Measurements from ENCODE around the gene PHOSPHO2.

Gene PHOSPHO2

GRCh38 chr2:169718930-169719504, 24.7 kb downstream of the PHOSPHO2 start:
- DNase-seq = no peak

DNA sequence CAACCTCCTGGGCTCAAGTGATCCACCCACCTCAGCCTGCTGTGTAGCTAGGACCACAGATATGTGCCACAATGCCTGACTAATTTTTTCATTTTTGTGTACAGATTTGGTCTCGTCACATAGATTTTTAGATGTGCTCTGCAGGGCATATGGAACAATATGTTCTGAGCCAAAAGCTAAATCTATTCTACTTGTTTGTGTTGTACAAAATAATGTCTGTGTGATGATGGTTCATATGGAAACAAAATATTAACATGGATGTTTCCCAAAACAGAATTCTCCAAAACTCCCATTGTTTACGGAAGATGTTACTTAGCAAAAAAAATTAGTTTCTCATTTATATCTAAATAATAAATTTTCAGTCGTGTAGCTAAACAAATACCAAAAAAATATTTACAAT, 26.7 kb downstream of the PHOSPHO2 start:
- no peak for DNase-seq

DNA sequence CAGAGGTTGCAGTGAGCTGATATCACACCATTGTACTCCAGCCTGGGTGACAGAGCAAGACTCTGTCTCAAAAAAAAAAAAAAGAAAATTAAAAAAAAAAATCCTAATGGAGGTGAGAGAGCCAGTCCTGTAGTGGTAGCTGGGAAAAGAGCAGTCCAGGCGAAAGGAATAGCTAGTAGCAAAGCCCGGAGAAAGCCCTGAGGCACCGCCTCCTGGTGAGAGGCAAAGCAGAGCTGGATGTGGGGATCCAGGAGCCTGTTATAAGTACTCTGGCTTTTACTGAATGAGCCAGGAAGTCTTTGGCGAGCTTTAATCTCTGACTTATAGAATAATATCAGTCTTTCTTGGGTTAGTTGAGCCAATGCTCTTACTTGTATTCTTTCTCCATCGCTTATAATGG, 32.8 kb downstream of the PHOSPHO2 start:
- no peak for DNase-seq

DNA sequence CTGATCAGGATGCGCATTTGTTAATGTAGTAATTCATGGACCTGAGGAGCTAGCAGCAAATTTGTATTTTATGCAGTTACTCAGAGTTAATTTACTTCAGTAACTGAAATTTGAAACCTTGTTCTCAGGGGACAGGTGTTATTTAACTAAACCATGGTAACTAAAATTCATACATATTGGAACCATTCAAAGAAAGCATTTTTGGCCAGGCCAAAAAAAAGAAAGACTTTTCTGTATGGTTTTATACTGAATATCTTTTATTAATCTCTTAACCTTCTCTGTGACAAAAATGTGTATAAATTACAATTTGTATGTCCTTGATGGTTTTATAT, 35.0 kb downstream of the PHOSPHO2 start:
- no peak for DNase-seq

GRCh38 chr2:169732075-169732474, 37.8 kb downstream of the PHOSPHO2 start:
- no peak for DNase-seq

- no peak for DNase-seq
Observed at GRCh38 chr2:169732583-169733358, 38.5 kb downstream of the PHOSPHO2 start.

DNA sequence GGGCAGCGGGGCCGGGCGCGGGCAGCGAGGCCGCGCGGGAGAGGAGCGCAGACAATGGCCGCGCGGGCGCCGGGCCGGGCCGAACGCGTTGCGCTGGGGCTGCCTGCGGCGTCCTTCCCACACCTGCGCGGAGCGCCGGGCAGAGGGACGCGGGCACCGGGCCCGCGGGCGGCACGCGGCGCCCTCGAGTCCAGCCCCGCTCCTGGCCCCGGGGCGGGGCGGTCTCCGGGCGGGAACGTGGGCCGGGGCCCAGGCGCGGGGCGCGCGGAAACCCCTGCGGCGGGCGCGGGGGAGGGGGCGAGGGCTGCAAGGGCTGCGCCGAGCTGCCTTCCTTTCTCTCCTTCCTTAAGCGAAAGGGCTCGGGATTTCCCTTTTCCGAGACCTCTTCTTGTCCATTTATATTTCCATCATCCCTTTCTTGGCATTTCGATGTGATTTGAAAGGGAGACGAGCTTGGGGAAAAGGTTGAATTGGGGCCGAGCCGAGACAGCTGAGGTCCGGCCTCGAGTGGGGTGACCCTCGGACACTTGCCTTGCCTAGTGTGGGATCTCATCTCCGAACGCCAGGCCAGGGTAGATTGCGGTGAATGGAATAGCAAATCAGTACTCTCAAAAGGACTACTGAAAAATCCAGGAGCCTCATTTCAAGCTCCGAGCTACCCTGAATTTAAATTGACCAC, 40.0 kb downstream of the PHOSPHO2 start:
- DNase-seq = no peak

- no peak for DNase-seq
Observed at GRCh38 chr2:169735623-169736022, 41.4 kb downstream of the PHOSPHO2 start.

DNA sequence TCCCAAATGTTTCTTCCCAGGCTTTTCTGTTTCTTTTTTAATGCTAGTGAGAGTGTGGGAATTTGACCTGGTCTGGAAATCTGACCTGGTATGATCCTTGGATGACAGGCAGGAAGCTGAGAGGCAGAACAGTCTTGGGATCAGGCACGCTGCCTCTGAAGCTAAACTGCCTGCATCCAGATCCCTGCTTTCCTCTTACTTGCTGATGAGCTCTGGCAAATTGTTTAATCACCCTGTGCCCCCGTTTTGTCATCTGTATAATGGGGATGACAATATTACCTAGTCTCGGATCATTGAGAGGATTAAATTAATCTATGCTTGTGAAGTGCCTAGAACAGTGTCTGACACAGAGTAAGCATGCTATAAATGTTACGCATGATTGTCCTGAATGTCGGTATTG, 42.6 kb downstream of the PHOSPHO2 start:
- no peak for DNase-seq

DNA sequence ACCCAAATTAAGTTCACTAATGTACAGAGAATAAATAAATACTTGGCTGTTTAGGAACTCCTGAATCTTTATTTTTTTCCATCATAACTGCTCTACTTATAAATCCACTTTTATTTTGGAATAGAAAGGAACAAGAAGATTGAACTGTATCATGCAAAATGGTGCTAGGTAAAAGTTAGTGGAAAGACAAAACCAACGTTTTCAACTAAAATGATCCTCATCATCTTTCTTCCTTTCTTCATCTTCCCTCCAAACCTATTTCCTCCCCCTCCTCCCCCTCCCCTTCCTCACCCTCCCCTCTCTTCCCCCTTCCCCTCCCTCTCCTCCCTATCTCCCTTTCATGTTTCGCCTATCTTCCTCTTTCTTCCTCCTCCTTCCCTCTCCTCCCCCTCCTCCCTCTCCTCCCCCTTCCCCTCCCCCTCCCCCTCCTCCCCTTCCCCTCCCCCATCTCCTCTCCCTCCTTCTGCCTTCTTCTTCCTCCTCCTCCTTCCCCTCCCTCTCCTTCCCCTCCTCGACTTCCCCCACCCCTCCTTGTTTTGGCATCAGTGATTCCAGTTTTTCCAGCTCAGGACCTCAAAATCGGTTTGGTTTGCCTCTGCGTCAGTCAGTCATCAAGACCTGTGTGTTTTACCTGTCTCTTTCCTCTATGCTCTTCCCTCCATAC, 44.4 kb downstream of the PHOSPHO2 start:
- DNase-seq = no peak

DNA sequence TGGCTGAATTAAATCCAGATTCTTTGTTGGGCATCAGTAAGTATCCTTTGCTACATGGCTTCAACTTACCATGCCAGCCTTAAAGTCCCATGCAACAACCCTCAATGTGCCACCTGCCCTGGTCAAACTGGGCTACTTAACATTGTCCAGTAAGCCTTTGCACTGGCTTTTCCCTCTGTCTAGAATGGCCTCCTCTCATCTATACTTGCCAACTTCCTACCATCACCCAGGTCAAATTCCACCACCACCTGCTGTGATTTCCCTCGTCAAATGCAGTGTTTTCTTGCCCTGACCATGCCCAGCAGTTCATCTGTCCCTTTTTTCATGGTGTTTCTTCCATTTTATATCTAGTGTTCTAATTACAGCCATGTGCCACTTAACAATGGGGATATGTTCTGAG, 45.1 kb downstream of the PHOSPHO2 start:
- DNase-seq = no peak

- DNase-seq = no peak
Observed at GRCh38 chr2:169743549-169743948, 49.3 kb downstream of the PHOSPHO2 start.

- no peak for DNase-seq
Observed at GRCh38 chr2:169746240-169746639, 52.0 kb downstream of the PHOSPHO2 start.

DNA sequence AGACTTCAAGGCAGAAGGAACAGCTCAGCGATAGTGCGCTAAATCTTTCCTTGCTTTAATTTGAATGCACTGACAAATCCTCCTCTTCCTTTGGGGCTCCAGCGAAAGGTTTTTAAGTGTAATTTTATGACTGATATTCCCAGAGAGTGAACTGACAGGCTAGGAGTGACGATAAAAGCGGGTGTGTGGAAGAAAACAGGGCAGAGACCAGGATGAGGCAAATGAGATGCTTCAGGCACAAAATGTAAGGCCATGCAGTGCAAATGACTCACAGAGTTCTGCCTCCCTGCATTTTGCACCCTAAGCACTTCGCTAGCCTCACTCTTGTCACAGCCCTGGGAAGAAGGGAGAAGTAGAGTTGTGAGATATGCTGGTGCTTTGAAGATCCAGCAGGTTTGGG, 54.0 kb downstream of the PHOSPHO2 start:
- no peak for DNase-seq
